ENCODE data around the gene MED13L.

The MED13L gene

DNA sequence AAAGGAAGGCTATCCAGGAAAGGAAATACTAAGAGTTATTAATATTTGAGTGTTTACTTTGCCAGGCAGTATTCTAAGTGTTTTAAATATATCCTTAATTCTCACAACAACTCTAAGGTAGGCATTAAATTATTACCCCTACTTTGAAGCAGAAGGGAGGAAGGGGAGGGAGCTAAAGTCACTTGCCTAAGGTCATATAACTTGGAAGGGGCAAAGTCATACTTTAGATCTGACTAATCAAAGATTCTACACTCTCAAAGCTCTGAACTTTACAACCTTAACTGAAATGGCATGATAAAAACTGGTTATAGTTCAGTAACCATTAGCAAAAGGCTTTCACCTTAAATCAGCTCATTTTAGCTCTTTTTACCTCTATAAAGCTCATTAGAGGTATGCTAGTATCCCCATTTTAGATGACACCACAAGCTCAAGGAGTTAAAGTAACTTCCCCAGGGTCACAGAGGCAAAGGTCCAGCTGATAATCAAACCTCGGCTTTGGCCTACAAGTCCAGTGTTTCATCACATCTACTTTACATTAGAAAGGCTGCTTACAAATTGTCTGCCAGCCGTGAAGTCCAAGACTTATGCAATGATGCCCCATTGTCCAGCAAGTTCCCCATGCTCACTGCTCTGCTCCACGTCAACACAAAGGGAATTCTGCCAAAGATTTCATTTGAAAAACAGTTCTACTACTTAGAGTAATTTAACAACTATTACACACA lies 223.9 kb downstream of the MED13L start:
- TF ChIP-seq ELF4 (IDR thresholded peaks at IDR 0.05) (no peak), LEF1 (IDR thresholded peaks at IDR 0.05; ENCODE audit: borderline replicate concordance) (no peak), NFRKB (IDR thresholded peaks at IDR 0.05) (no peak), L3MBTL2 (conservative IDR thresholded peaks at IDR 0.05) (no peak), FOXM1 (IDR thresholded peaks at IDR 0.05; ENCODE audit: borderline replicate concordance) (no peak), CTBP1 (IDR thresholded peaks at IDR 0.05; ENCODE audit: borderline replicate concordance) (no peak), HDGF (IDR thresholded peaks at IDR 0.05; ENCODE audit: borderline replicate concordance) (no peak), FOXK2 (IDR thresholded peaks at IDR 0.05) (no peak), SP1 (IDR thresholded peaks at IDR 0.05) (no peak), ZNF384 (IDR thresholded peaks at IDR 0.05) (no peak), TARDBP (IDR thresholded peaks at IDR 0.05) (no peak), ARNT (IDR thresholded peaks at IDR 0.05) (no peak), SUZ12 (IDR thresholded peaks at IDR 0.05) (no peak), BHLHE40 (IDR thresholded peaks at IDR 0.05; ENCODE audit: borderline replicate concordance) (no peak), FOXA1 (IDR thresholded peaks at IDR 0.05) (no peak)
- TF ChIP-seq, protein P1, sequence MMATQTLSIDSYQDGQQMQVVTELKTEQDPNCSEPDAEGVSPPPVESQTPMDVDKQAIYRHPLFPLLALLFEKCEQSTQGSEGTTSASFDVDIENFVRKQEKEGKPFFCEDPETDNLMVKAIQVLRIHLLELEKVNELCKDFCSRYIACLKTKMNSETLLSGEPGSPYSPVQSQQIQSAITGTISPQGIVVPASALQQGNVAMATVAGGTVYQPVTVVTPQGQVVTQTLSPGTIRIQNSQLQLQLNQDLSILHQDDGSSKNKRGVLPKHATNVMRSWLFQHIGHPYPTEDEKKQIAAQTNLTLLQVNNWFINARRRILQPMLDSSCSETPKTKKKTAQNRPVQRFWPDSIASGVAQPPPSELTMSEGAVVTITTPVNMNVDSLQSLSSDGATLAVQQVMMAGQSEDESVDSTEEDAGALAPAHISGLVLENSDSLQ (IDR thresholded peaks at IDR 0.05): no peak
- DNase-seq (ENCODE audit: extremely low spot score): no peak
- ChIA-PET POLR2A (no interaction called here), CTCF (interaction anchor here (0.7 kb wide), 1 partner anchor 24 kb away, joined by 3 read pairs; no protein-coding TSS in a partner anchor)

DNA sequence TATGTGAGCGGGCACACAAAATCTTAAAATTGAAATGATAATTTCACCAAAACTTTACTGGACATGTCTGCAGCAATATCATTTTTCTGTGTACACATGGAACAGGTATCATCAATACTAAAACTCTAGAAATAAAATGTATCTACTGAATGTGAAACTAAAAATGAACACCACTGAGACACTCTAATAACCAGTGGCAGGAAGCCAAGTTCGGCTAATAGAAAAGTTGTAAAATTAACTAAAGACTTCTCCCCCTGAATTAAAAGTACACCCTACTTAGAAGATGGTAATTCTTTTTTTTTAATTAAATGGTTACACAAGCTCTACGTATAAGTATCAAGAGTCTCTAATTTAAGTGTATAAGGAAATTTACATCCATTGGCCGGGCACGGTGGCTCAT lies 227.2 kb downstream of the MED13L start:
- CTCF ChIA-PET: no interaction called here
- DNase-seq (ENCODE audit: extremely low spot score): no peak
- TF ChIP-seq NFRKB (IDR thresholded peaks at IDR 0.05): no peak
- TF ChIP-seq FOXA1 (IDR thresholded peaks at IDR 0.05): no peak
- no peak for TF ChIP-seq SUZ12 (IDR thresholded peaks at IDR 0.05)
- TF ChIP-seq FOXM1 (IDR thresholded peaks at IDR 0.05; ENCODE audit: borderline replicate concordance): no peak
- TF ChIP-seq ZNF384 (IDR thresholded peaks at IDR 0.05): no peak
- TF ChIP-seq TARDBP (IDR thresholded peaks at IDR 0.05): no peak
- TF ChIP-seq, protein P1 (IDR thresholded peaks at IDR 0.05): no peak
- TF ChIP-seq LEF1 (IDR thresholded peaks at IDR 0.05; ENCODE audit: borderline replicate concordance): no peak
- TF ChIP-seq ARNT (IDR thresholded peaks at IDR 0.05): no peak
- TF ChIP-seq BHLHE40 (IDR thresholded peaks at IDR 0.05; ENCODE audit: borderline replicate concordance): no peak
- TF ChIP-seq SP1 (IDR thresholded peaks at IDR 0.05): no peak
- no peak for TF ChIP-seq FOXK2 (IDR thresholded peaks at IDR 0.05)
- no peak for TF ChIP-seq HDGF (IDR thresholded peaks at IDR 0.05; ENCODE audit: borderline replicate concordance)
- no peak for TF ChIP-seq L3MBTL2 (conservative IDR thresholded peaks at IDR 0.05)
- no peak for TF ChIP-seq CTBP1 (IDR thresholded peaks at IDR 0.05; ENCODE audit: borderline replicate concordance)
- no peak for TF ChIP-seq ELF4 (IDR thresholded peaks at IDR 0.05)
- POLR2A ChIA-PET: no interaction called here

DNA sequence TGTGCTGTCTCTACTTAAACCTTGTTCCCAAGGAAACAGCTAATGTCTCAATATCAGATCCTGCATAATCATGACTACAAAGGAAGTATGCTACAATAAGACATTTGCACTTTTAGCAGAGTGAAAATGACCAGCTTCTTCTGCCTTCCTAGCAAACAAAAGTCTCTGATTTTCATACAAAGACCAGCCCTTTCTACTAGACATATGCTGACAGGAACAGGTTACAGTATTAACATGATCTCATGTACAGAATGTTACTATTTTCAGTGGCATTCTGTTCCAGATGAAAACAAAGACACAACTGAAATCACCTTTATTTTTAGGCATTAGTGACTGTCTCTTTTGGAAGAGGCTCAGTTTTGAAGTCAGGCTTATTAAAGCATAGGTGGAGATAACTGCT lies 228.6 kb downstream of the MED13L start:
- DNase-seq (ENCODE audit: extremely low spot score): no peak
- CTCF ChIA-PET: no interaction called here
- TF ChIP-seq SP1 (IDR thresholded peaks at IDR 0.05) (no peak), FOXM1 (IDR thresholded peaks at IDR 0.05; ENCODE audit: borderline replicate concordance) (no peak), CTBP1 (IDR thresholded peaks at IDR 0.05; ENCODE audit: borderline replicate concordance) (no peak), TARDBP (IDR thresholded peaks at IDR 0.05) (no peak), FOXA1 (IDR thresholded peaks at IDR 0.05) (no peak), HDGF (IDR thresholded peaks at IDR 0.05; ENCODE audit: borderline replicate concordance) (no peak), LEF1 (IDR thresholded peaks at IDR 0.05; ENCODE audit: borderline replicate concordance) (no peak), NFRKB (IDR thresholded peaks at IDR 0.05) (no peak), FOXK2 (IDR thresholded peaks at IDR 0.05) (no peak), ELF4 (IDR thresholded peaks at IDR 0.05) (no peak)
- POLR2A ChIA-PET: interaction anchor here (0.9 kb wide), 1 partner anchor 9 kb away, joined by 3 read pairs; no protein-coding TSS in a partner anchor

DNA sequence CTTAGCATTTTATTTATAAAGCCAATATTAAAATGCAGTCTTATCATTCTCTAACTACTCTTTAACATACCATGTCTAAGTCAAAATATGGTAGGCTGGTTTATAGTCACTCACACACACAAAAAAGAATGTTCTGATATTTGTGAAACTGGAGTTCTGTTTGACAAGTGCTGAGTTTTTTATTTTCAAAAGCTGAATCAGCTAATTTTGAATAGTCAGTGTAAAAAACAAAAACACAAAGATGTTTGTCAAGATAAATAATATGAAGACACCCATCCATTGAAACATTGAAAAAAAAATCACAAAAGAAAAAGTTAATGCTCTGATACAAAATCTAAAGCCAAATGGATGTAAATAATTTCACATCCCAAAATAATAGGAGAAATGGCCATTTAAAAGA lies 231.5 kb downstream of the MED13L start:
- CTCF ChIA-PET: no interaction called here
- no peak for DNase-seq (ENCODE audit: extremely low spot score)
- POLR2A ChIA-PET: no interaction called here
- no peak for TF ChIP-seq FOXM1 (IDR thresholded peaks at IDR 0.05; ENCODE audit: borderline replicate concordance)

DNA sequence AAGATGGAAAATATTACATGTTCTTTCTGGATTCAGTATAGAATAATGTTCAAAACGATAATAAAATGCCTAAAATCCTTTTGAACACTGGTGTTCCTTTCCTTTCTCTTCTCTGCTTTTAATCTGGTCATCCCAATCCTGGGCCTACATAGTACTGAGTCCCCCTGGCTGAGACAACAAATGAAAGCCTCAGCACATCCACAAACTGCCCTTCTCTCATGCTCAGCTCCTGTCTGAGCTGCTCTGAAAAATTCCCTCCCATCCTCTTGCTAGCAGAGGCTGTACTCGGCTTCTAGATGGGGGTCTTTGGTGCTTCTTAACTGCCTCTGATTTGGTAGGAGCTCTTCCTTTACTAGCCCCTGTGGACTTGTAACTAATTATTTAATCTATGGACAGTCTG lies 232.3 kb downstream of the MED13L start:
- CTCF ChIA-PET: no interaction called here
- POLR2A ChIA-PET: no interaction called here
- no peak for TF ChIP-seq ARNT (IDR thresholded peaks at IDR 0.05)
- no peak for TF ChIP-seq CTBP1 (IDR thresholded peaks at IDR 0.05; ENCODE audit: borderline replicate concordance)
- TF ChIP-seq FOXA1 (IDR thresholded peaks at IDR 0.05): no peak
- no peak for TF ChIP-seq L3MBTL2 (conservative IDR thresholded peaks at IDR 0.05)
- TF ChIP-seq TARDBP (IDR thresholded peaks at IDR 0.05): no peak
- TF ChIP-seq BHLHE40 (IDR thresholded peaks at IDR 0.05; ENCODE audit: borderline replicate concordance): no peak
- no peak for TF ChIP-seq SUZ12 (IDR thresholded peaks at IDR 0.05)
- no peak for TF ChIP-seq SP1 (IDR thresholded peaks at IDR 0.05)
- no peak for TF ChIP-seq ELF4 (IDR thresholded peaks at IDR 0.05)
- no peak for TF ChIP-seq FOXM1 (IDR thresholded peaks at IDR 0.05; ENCODE audit: borderline replicate concordance)
- TF ChIP-seq FOXK2 (IDR thresholded peaks at IDR 0.05): no peak
- TF ChIP-seq, protein P1 (IDR thresholded peaks at IDR 0.05): no peak
- no peak for TF ChIP-seq LEF1 (IDR thresholded peaks at IDR 0.05; ENCODE audit: borderline replicate concordance)
- no peak for TF ChIP-seq ZNF384 (IDR thresholded peaks at IDR 0.05)
- no peak for TF ChIP-seq NFRKB (IDR thresholded peaks at IDR 0.05)
- no peak for TF ChIP-seq HDGF (IDR thresholded peaks at IDR 0.05; ENCODE audit: borderline replicate concordance)
- DNase-seq (ENCODE audit: extremely low spot score): no peak

All from HEK293T (cell line).